ENCODE data around the gene NKTR. TPM values are rescaled to one million over a fixed set of nuclear protein-coding genes. Genes with fewer than 3 reads are reported as not detected.

The NKTR gene
- total RNA-seq, result 137 TPM

DNA sequence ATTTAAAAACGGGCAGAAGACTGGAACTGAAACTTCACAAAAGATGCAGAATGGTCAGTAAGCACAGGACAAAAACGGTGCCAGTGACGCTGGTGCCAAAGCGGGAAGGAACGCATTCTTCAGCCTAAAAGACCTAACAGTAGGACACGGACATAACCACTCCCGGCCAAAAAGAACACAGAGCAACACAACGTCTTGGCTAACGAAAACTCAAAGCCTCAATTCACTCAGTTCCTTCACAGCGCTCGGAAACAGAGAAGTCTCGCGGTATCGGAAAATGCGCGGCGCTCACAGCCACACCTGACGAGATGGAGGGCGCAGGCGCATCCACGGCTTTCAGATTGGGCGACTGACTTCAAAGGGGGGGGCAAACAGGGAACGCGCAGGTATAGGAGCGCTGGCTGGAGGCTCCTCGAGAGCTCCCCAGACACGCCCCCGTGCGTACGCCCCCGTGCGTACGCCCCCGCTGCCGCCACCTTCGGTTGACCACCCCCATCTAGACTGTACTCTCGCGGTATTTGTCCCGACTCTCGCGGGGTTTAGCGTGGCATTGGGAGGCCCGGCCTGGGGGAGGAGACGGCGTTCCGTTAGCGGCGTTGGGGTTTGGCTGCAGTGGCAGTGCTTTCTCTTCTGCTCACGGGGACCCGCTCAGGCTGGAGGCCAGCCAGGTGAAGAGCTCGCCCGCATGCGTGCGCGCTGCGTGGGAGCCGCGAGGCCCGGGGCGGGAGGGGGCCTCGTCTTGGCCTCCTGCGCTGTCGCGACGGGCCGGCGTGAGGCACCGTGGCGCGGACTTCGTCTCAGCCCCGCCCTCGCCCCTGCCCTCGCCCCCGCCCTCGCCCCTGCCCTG, at the start of gene NKTR:
Gene NKTR (plus strand): TSS at position 576 of the 847 bp plus-strand sequence. CDS start 321 bp downstream, outside the sequence.

DNA sequence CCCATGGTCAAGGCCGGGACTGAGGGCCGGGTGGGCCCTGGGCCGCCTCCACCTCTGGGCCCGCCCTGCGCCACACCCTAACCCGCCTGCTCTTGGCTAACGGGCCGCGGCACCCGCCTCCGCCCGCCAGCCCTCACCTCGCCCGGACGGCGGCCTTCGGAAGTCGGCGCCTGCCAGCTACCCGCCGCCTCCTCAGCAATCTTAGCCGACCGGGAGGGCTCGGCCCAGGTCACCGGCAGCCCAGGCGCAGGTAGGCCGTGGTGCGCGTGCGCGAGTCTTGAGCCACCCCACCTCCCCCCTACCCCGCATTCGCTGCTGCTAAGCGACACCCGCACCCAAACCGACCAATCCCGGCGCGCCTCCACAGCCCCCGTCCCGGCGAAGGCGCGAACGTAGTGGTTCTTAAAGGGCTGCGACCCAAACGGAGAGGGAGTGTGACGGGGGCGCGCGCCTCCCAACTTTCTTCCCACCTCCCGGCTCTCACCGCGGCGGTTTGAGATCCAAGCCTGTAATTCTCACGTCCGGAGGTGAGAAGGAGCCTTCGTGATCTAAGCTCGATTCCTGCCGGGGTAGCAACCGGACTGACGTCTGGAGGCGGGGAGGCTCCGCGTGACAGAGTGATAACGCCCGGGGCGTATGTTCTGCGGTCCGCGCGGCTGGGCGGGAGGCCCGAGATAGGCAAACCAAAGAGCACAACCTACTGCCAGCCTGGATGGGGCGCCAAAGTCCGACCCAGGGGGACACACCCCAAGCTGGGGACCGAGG, 18.6 kb upstream of the NKTR start, which contains the start of gene SEC22C:
Gene SEC22C (minus strand): TSS at position 259 of the 765 bp plus-strand sequence. CDS start 12,921 bp downstream, outside the sequence.

DNA sequence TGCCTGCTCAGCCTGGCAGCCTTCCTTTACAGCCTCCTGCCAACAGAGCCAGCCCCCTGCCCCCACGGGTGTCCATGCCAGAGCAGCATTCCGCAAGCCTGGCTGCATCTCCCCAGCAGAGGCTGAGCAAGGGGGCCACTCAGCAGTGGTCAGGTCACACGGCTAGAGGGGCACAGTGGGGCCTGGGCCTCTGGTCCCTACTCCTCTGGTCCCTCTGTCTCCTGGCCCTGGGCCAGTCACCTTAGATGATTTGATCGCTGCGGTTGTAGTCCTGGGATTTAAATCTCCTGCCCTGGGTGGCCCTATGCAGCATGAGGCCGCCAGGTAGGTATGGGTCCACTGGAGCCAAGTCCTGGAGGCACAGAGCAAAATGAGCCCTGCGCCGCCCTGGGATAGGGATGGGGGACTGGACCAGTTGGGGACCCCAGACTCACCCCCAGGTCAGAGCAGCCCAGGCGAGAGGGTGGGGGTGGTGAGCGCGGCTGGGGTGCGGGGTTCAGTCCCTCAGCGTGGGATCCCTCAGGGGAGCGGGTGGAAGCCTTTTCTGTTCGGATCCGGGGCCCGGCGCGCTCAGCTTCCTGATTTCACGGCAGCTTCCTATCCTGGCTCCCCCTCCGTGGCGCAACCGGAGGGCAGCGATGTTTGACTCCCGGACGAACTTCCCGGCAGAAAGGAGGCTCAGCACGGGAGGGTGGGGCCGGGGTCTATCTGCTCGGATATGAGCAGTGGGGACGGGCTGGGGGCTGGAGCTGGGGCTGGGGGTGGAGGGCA, 53.3 kb downstream of the NKTR start, which contains the start of gene ZBTB47:
Gene ZBTB47 (plus strand): TSS at position 138 of the 771 bp plus-strand sequence. CDS start 4,659 bp downstream, outside the sequence.

DNA sequence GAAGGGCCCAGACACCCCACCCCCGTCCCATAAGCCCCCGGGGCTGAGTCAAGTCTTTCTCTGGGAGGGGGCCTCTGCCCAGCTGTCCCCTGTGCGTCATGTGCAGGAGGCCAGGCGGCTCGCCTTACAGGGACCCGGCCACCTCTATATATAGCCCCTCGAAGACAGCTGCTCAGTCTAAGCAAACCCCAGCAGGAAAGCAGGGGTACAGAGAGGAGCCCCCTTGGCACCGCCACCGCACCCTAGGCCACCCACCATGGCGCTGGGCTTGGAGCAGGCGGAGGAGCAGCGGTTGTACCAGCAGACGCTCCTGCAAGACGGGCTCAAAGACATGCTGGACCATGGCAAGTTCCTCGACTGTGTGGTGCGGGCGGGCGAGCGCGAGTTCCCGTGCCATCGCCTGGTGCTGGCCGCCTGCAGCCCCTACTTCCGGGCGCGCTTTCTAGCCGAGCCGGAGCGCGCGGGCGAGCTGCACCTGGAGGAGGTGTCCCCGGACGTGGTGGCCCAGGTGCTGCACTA, 84.9 kb downstream of the NKTR start, which contains the start of gene KLHL40:
Gene KLHL40 (plus strand): TSS at position 175 of the 519 bp plus-strand sequence. CDS start 82 bp downstream, at position 257.

Other genes with a start within 250 kb of the NKTR start
- gene LYZL4, start 190.1 kb upstream of the NKTR start, total RNA-seq, result not detected
- gene VIPR1, start 98.0 kb upstream of the NKTR start, total RNA-seq, result 0.46 TPM
- gene SEC22C, start 18.7 kb upstream of the NKTR start, total RNA-seq, result 55.8 TPM
- gene SS18L2, start 9.8 kb upstream of the NKTR start, total RNA-seq, result 31.8 TPM
- 29.3 TPM for gene ZBTB47, start 53.0 kb downstream of the NKTR start, total RNA-seq
- 0.23 TPM for gene KLHL40, start 84.9 kb downstream of the NKTR start, total RNA-seq
- 0.23 TPM for gene HHATL, start 102.1 kb downstream of the NKTR start, total RNA-seq
- 5.1 TPM for gene CCDC13, start 172.6 kb downstream of the NKTR start, total RNA-seq
- 159 TPM for gene HIGD1A, start 203.8 kb downstream of the NKTR start, total RNA-seq
- gene ACKR2, start 208.8 kb downstream of the NKTR start, total RNA-seq, result 0.46 TPM

Data from diencephalon (tissue), 1 donor.